Effector memory CD8-positive, alpha-beta T cell (primary cell): ENCODE results near the gene MAP4K3.

ENCODE experiments used
- ATAC-seq: fragments of 150-1000 bp; cut with Tn5 transposase; replicated peaks from 2 replicates; pipeline ENCODE4 v1.10.0; 2021; ENCODE audit warnings: mild to moderate bottlenecking, moderate library complexity
- DNase-seq, 3 experiments: peaks; one replicate each; pipeline ENCODE4 v3.0.0; 2021
- H3K27ac Mint-ChIP-seq, 2 donors: one replicate each; pipeline ENCODE4 v1.8.0; 2022; ENCODE audit warnings: mild to moderate bottlenecking in 2 of 2, mixed read lengths in 2 of 2, moderate library complexity in 2 of 2
- H3K27me3 Mint-ChIP-seq, 2 donors: one replicate each; pipeline ENCODE4 v1.8.0; 2022; ENCODE audit warnings: mixed read lengths in 2 of 2
- H3K36me3 Mint-ChIP-seq: one replicate; pipeline ENCODE4 v1.8.0; 2022; ENCODE audit warnings: mild to moderate bottlenecking, moderate library complexity, mixed read lengths; ENCODE audit not compliant: insufficient read depth
- H3K4me1 Mint-ChIP-seq, 2 donors: one replicate each; pipeline ENCODE4 v1.8.0; 2022; ENCODE audit warnings: low read depth in 2 of 2, mixed read lengths in 2 of 2
- H3K4me3 Mint-ChIP-seq, 2 donors: one replicate each; pipeline ENCODE4 v1.8.0; 2022; ENCODE audit warnings: mild to moderate bottlenecking in 2 of 2, mixed read lengths in 2 of 2, moderate library complexity in 2 of 2
- H3K9me3 Mint-ChIP-seq, 2 donors: one replicate each; pipeline ENCODE4 v1.8.0; 2022; ENCODE audit warnings: mixed read lengths in 2 of 2
- total RNA-seq, 9 experiments: gene quantifications; one replicate each; lab custom pipeline; 2026; lab: John Stamatoyannopoulos, UW

Gene MAP4K3
- 15.5 to 26.6 (median 20.6) reads per million in 9 experiments for total RNA-seq

DNA sequence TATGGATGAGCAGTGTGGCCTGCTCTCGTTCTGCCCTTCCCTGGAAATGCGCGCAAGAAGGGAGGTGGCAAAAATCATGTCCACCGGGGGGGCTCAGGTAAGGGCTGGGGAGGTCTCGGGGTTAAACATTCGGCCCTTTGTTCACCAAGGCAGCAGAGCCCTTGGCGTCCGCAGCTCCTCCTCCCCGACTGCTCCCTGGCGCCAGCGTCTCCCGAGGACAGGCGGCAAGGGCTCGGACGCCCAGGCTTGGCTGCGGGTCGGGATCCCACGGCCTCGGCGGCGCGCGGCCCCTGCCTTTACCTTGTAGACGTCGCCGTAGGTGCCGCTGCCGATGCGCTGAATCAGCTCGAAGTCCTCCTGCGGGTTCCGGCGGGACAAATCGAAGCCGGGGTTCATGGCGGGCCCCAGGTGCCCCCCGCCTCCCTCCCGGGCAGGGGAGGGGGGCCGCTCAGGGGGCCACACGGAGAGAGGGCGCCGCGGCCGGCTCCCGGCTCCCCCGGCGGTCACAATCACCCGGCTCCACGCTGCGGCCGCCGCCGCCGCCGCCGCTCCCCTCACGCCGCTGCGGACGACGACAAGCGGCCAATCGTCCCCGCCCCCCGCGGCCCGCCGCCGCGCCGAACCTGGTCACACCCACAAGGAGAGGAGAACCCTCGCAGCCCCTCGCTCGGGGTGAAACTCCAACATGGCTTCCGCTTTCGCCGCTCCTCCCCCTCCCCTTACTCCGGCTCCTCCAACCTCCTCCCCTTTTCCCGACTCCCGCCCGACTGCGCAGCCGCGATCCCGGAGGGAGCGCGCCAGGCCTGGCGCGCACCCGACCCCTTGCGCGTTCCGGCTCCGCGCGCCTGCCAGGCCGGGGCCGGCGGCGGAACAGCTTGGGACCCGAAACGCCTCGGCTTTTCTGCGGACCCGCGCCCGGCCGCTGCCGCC lies at the start of gene MAP4K3:
TSS of gene MAP4K3 (minus strand) at position 694 of the 930 bp plus-strand sequence. CDS start at position 396, 298 bp downstream.
- H3K9me3 Mint-ChIP-seq = no peaks in the 10 kb centered on the region
- peaks cover 33 to 45% of the 10 kb centered on the region in 2 donors for H3K4me1 Mint-ChIP-seq
- no peaks in the 10 kb centered on the region for H3K27me3 Mint-ChIP-seq
- peak; percentile 34 to 48 (median 48) for DNase-seq
- peak within 1 kb of the TSS; percentile 87 to 92 for H3K4me3 Mint-ChIP-seq
- H3K36me3 Mint-ChIP-seq = peaks cover 3% of the 10 kb centered on the region
- H3K27ac Mint-ChIP-seq = peak within 1 kb of the TSS; percentile 83 to 87
- ATAC-seq = peak; percentile 65

DNA sequence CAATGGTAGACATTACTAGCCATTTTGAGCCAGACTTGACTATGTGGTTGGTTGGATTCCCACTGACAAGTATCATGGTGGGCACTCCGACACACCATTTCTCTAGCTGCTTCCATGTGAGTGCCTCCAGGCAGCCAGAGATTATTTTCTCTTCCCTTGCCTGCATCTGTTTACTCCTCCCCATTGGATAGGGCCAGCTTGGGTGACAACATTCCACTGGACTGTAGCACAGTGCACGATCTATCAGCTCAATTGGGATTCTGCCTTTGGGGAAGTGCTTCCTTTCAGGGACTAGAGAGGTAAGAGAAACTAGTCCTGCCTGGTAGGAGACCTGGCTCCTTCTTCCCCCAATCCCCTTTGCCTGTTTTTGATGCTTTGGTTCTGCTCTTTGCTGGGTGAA lies 49.0 kb upstream of the MAP4K3 start:
- Mint-ChIP-seq H3K27me3 (peaks cover 0 to 20% of the 10 kb centered on the region in 2 donors), H3K36me3 (no peaks in the 10 kb centered on the region), H3K4me3 (no peak overlapping the region), H3K4me1 (no peaks in the 10 kb centered on the region), H3K9me3 (no peaks in the 10 kb centered on the region), H3K27ac (no peak overlapping the region)
- no peak for DNase-seq
- no peak for ATAC-seq

DNA sequence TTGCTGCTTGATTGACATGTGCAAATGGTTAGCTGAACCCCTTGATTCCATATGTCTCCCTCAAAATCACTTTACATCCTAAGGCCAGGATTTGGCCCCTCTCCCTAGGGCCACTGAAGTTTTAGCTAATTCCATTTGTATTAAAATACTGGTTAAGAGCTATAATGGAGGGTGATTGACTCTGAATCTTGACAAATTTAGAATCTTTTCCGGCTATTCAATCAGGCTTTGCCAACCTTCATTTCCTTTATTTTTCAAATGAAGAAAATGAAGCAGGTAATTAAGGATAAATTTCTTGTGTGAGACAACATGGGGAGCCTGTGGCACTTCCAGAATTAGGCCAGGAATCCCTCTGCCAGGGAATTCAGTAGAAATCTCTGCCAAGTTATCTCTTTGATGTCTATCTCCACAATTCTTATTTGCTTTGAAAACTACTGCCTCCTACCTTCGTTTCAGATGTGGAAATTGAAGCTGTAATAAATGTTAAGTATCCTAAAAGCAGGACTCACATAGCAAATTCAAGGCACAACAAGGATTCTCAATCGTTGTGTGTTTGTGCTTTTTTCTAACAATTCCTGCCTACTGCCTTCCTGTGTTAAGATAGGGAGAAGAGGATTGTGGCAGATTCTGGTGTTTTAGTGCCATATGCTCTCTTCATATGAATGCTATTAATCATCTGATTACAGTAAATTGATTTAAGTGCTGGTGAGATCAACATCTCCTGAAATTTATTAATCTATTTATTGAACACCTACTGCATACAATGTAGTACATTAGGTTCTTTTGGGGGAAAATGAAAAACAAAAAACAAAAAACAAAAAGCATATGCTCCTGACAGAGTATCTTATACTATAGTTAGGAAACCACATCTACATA lies 47.8 kb upstream of the MAP4K3 start:
- peaks cover 0 to 20% of the 10 kb centered on the region in 2 donors for H3K27me3 Mint-ChIP-seq
- H3K27ac Mint-ChIP-seq = no peak overlapping the region
- H3K4me1 Mint-ChIP-seq = no peaks in the 10 kb centered on the region
- DNase-seq = no peak
- no peaks in the 10 kb centered on the region for H3K9me3 Mint-ChIP-seq
- no peak for ATAC-seq
- H3K4me3 Mint-ChIP-seq = no peak overlapping the region
- no peaks in the 10 kb centered on the region for H3K36me3 Mint-ChIP-seq

DNA sequence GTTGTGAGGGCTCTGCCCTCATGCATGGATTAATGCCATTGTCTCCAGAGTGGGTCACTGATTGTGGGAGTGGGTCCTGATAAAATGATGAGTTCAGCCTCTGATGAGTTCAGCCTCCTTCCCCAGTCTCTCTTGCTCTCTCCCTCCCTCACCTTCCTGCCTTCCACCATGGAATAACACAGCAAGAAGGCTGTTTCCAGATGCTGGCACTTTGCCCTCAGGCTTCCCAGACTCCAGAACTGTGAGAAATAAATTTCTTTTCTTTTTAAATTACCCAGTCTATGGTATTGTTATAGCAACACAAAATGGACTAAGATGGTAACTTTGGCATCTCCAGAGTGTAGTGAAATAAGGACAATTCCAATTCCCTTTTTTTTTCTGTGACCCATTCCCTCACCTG lies 47.1 kb upstream of the MAP4K3 start:
- Mint-ChIP-seq H3K4me3 (no peak overlapping the region), H3K36me3 (no peaks in the 10 kb centered on the region), H3K9me3 (no peaks in the 10 kb centered on the region), H3K27me3 (peaks cover 0 to 20% of the 10 kb centered on the region in 2 donors), H3K27ac (no peak overlapping the region), H3K4me1 (no peaks in the 10 kb centered on the region)
- no peak for DNase-seq
- ATAC-seq = no peak

DNA sequence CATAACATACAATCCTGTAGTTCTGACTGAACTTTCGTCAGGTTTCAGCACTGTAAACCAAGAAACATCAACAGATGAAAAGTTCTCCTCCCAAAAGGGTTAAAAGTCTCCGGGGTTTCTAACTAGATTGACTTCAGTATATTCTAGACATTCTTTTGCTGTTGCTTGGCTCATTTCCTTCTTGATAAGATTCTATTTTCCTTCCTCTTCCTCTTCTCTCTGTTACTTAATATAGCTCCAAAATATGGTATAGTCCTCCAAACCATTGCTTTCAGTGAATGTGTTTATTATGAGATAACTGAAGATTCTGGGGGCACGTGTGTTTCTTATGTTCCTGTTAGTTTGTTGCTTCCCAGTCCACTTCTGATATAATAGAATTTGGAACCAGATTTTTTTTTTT lies 46.4 kb upstream of the MAP4K3 start:
- no peak for ATAC-seq
- Mint-ChIP-seq H3K27me3 (peaks cover 0 to 20% of the 10 kb centered on the region in 2 donors), H3K4me1 (no peaks in the 10 kb centered on the region), H3K27ac (no peak overlapping the region), H3K36me3 (no peaks in the 10 kb centered on the region), H3K4me3 (no peak overlapping the region), H3K9me3 (no peaks in the 10 kb centered on the region)
- DNase-seq = no peak

DNA sequence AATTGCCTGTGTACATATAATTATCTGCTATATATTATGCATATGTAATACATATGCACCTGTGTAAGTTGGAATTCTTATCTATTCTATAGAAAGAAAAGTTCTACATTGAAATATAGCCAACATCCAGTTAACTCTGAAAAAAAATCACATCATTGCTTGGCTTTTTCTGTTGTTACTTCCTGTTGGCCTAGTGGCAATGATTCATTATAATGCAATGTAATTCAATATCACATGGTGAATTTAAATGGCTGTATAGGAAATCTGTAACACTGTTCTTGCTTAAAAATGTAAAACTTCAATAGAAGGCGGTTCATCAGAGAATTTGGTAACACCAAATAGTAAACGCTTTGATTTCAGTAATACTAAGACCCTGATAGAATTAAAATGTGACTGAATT lies 44.5 kb upstream of the MAP4K3 start:
- no peaks in the 10 kb centered on the region for H3K4me1 Mint-ChIP-seq
- DNase-seq = no peak
- peaks cover 0 to 15% of the 10 kb centered on the region in 2 donors for H3K27me3 Mint-ChIP-seq
- H3K9me3 Mint-ChIP-seq = no peaks in the 10 kb centered on the region
- no peak overlapping the region for H3K4me3 Mint-ChIP-seq
- no peak overlapping the region for H3K27ac Mint-ChIP-seq
- ATAC-seq = no peak
- H3K36me3 Mint-ChIP-seq = no peaks in the 10 kb centered on the region

DNA sequence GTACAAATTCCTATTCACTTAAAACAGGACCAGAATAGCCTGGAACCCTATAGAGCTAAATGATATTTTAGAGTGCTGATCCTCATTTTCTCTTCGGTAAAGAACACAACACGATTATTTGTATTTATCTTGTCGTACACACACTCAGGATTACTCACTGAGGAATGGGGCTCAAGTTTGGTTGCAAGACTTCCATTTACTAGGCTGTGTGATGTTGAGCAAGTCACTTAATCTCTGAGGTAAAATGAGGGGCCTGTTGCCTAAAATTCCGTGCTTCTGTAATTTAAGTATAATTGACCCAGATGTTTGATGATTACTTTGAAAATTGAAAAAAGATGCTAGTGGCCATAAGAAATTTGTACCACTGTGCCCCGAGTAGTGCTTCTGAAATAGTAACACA lies 42.6 kb upstream of the MAP4K3 start:
- Mint-ChIP-seq H3K9me3 (no peaks in the 10 kb centered on the region), H3K27ac (no peak overlapping the region), H3K4me3 (no peak overlapping the region), H3K36me3 (no peaks in the 10 kb centered on the region), H3K27me3 (no peaks in the 10 kb centered on the region), H3K4me1 (no peaks in the 10 kb centered on the region)
- no peak for DNase-seq
- no peak for ATAC-seq

DNA sequence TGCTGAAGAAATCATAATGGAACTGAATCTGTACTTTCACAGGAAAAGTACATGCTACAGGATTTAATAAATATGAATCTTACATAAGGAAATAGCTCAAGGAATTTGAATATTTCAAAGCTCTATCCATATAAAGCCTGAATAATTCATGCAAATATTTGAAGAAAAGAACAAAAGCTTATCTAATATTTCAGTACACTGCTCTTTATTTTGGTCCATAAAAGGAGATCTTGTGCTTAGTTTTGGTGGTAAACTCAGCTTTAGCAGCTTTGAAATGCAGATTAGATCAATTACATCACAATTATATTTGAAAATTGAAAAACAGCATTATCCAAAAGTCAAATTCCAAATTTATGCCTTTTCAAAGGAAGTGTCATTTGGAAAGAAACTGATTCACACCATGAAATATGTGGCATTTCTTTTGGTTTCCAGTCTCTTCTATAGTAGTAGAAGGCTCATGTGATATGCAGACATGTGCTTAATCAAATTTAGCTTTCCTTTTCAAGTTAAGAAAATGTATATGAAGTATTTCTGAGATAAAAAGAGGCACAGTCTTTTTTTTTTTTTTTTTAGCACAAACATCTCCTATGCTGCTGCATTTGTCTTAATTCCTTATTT lies 42.1 kb upstream of the MAP4K3 start:
- no peak for DNase-seq

DNA sequence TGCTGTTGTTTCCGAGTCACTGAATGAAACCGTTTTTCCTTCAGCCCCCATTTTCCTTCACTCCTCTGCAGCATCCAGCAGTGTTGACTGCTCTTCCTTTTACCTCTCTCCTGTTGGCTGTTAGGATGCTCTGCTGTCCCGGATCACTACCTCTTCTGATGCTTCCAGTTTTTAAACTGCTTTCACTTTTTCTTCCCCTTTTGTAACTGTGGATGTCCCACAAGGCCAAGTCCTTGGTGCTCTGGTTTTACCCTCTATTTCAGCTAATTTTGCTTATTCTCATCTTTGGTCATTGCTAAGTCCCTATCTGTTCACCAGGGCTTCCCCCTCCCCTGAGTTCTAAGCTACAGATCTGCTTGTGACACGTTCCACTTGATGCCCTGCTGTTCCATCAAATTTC lies 39.4 kb upstream of the MAP4K3 start:
- no peak overlapping the region for H3K27ac Mint-ChIP-seq
- H3K9me3 Mint-ChIP-seq = no peaks in the 10 kb centered on the region
- DNase-seq = no peak
- no peaks in the 10 kb centered on the region for H3K4me1 Mint-ChIP-seq
- no peak overlapping the region for H3K4me3 Mint-ChIP-seq
- ATAC-seq = no peak
- H3K27me3 Mint-ChIP-seq = no peaks in the 10 kb centered on the region
- no peaks in the 10 kb centered on the region for H3K36me3 Mint-ChIP-seq

More for the DNA sequence above, 42.1 kb upstream of the MAP4K3 start:
- Mint-ChIP-seq H3K4me1 (no peaks in the 10 kb centered on the region), H3K27ac (no peak overlapping the region), H3K27me3 (no peaks in the 10 kb centered on the region), H3K36me3 (no peaks in the 10 kb centered on the region), H3K9me3 (no peaks in the 10 kb centered on the region), H3K4me3 (no peak overlapping the region)
- no peak for ATAC-seq

DNA sequence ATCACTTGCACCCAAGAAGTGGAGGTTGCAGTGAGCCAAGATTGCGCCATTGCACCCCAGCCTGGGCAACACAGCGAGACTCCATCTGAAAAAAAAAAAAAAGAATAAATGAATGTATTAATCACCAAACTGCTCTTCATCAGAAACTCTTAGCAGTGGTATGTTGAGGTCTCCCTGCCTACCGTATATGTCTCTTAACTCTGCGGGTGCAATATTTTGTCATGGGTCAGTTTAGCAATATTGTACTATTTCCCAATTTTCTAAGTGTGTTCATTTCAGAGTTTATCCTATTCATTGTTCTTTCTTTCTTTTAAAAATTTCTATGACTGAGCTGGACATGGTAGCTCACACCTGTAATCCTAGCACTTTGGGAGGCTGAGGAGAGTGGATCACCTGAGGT lies 37.9 kb upstream of the MAP4K3 start:
- Mint-ChIP-seq H3K27me3 (no peaks in the 10 kb centered on the region), H3K36me3 (no peaks in the 10 kb centered on the region), H3K4me1 (no peaks in the 10 kb centered on the region), H3K27ac (no peak overlapping the region), H3K9me3 (no peaks in the 10 kb centered on the region), H3K4me3 (no peak overlapping the region)
- no peak for ATAC-seq
- no peak for DNase-seq

DNA sequence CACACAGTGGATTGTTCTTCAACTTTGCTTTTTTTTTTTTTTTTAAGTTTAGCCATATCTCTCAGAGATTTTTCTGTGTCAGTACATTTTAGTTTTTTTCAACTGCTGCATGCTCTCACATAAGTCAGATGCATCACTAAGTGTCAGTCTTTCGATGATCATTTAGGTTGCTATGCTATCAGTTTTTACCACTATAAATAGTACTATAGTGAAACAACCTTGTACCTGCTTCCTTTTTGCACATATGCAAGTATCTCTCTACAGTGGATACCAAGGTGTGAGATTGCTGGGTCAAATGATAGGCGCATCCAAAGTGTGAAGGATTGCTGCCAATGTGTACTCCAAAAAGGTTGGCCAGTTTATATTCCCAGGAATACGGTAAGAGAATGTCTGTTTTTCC lies 33.5 kb upstream of the MAP4K3 start:
- Mint-ChIP-seq H3K36me3 (no peaks in the 10 kb centered on the region), H3K27me3 (no peaks in the 10 kb centered on the region), H3K4me1 (no peaks in the 10 kb centered on the region), H3K27ac (no peak overlapping the region), H3K9me3 (no peaks in the 10 kb centered on the region), H3K4me3 (no peak overlapping the region)
- ATAC-seq = no peak
- no peak for DNase-seq

DNA sequence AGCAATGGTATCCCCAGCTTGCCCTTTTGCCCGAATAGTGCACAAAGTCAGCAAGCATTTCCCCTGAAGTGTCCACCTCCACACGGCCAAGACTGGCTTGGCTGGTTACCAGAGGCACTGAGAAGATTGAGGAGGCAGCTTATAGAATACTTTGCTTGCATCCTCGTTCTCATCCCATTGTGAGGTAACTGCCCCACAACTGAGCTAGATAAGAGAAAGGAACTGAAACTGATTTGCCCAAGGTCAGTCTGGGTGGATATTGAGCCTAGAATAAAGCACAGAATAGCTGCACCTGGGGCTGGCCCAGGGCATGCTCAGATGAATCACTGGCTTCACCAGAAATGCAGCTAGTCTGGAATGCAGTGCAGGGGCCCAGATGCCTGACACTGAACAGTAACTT lies 32.7 kb upstream of the MAP4K3 start:
- DNase-seq (no peak), ATAC-seq (peak; percentile 24)
- no peaks in the 10 kb centered on the region for H3K9me3 Mint-ChIP-seq
- no peaks in the 10 kb centered on the region for H3K36me3 Mint-ChIP-seq
- no peaks in the 10 kb centered on the region for H3K4me1 Mint-ChIP-seq
- H3K4me3 Mint-ChIP-seq = no peak overlapping the region
- no peak overlapping the region for H3K27ac Mint-ChIP-seq
- no peaks in the 10 kb centered on the region for H3K27me3 Mint-ChIP-seq
